Transverse colon (tissue), 4 donors: ENCODE data around the gene RAB1A. TPM values are rescaled to one million over a fixed set of nuclear protein-coding genes. Genes with fewer than 3 reads are reported as not detected.
"Not testable (repeated sequence)": the region's sequence is repeated elsewhere in the genome, so short reads cannot be mapped to it uniquely, and the experiment has no call there.

Experiments used
- DNase-seq: peaks from one replicate; pipeline ENCODE4 v3.0.0-alpha.2; 2019
- H3K27ac ChIP-seq, 4 donors: fragments of 200-600 bp; sonication (generic); 2 replicates each; pipeline ENCODE4 v1.5.1; 2016 to 2018; ENCODE audit warnings: inconsistent platforms in 4 of 4
- H3K27me3 ChIP-seq: fragments of 200-600 bp; sonication (generic); 2 replicates; pipeline ENCODE4 v1.5.1; 2017; ENCODE audit warnings: inconsistent platforms
- H3K36me3 ChIP-seq, 4 donors: fragments of 200-600 bp; sonication (generic); 2 replicates each; pipeline ENCODE4 v1.5.1; 2017 to 2019; ENCODE audit warnings: inconsistent platforms in 4 of 4
- H3K4me1 ChIP-seq, 4 donors: fragments of 200-600 bp; sonication (generic); 2 replicates each; pipeline ENCODE4 v1.5.1; 2017 to 2020; ENCODE audit warnings: inconsistent platforms in 4 of 4
- H3K4me3 ChIP-seq, 4 donors: fragments of 200-600 bp; sonication (generic); 1 replicate in 1 of 4; 2 replicates in 3 of 4; pipeline versions ENCODE4 v1.5.1 to v1.6.1; 2017 to 2019; ENCODE audit warnings: inconsistent platforms in 4 of 4
- H3K9me3 ChIP-seq, 2 donors: fragments of 200-600 bp; sonication (generic); 2 replicates each; pipeline ENCODE4 v1.5.1; 2017 to 2019; ENCODE audit warnings: inconsistent platforms in 2 of 2
- CTCF ChIP-seq, 5 experiments: fragments of 200-600 bp in 3 of 5; fragments of 450-650 bp in 2 of 5; sonication (generic) in 3 of 5; IDR thresholded peaks; 1 replicate in 2 of 5; 2 replicates in 3 of 5; pipeline ENCODE4 v1.5.1; 2016 to 2017; ENCODE audit warnings: antibody characterized with exemption in 5 of 5, inconsistent platforms in 3 of 5, mild to moderate bottlenecking in 2 of 5, moderate library complexity in 1 of 5
- EP300 ChIP-seq: sonication (generic); formaldehyde crosslinking; IDR thresholded peaks from one replicate; pipeline ENCODE4 v1.6.1; 2017; ENCODE audit warnings: antibody characterized with exemption, low read depth
- POLR2A ChIP-seq: fragments of 450-650 bp; IDR thresholded peaks from one replicate; pipeline ENCODE4 v1.6.1; 2016; ENCODE audit warnings: antibody characterized with exemption, mild to moderate bottlenecking, moderate library complexity
- POLR2AphosphoS5 ChIP-seq, 3 donors: sonication (generic); formaldehyde crosslinking; IDR thresholded peaks; one replicate each; pipeline ENCODE4 v1.6.1; 2016; ENCODE audit warnings: antibody characterized with exemption in 3 of 3
- WGBS, 2 donors: methylation state at CpG; one replicate each; pipeline ENCODE4 v1.1.5; 2018; ENCODE audit warnings: low coverage in 1 of 2; 5-methylcytosine and 5-hydroxymethylcytosine counted together
- in situ Hi-C, 4 donors: fragments of 200-750 bp; cut with MboI; loops; one replicate each; pipeline versions ENCODE4 v1.15.0 to v1.15.1; 2017; ENCODE audit warnings: low sequenced_read_pairs in 3 of 4, low pct_ligation_motif_present in 1 of 4, low pct_unique_long_range_greater_than_20kb in 1 of 4
- intact Hi-C: fragments of 100-400 bp; cut with DNase I; formaldehyde crosslinking; loops from one replicate; pipeline ENCODE4 v1.15.1; 2023; ENCODE audit warnings: low total_unique reads
- total RNA-seq, 4 donors: library from RNA; depleted of rRNA; stranded (reverse); fragments of >200 nt; gene quantifications; one replicate each; pipeline ENCODE4 v1.1.0, GENCODE V29; 2016

Gene RAB1A
- total RNA-seq, 4 donors from 2014 or later, result 16.9 to 98.3 (median 55.0) TPM

GRCh38 chr2:65137197-65137775 is 7.4 kb upstream of the RAB1A start:
- H3K27me3 ChIP-seq, result no peaks in the 10 kb centered on the region
- intact Hi-C loops (no loop called here), in situ Hi-C loops (no loop called here)
- WGBS, 2 donors, result 83 to 96% methylated on average over 2 of the region's 2 CpGs
- TF ChIP-seq EP300 (no peak), CTCF (IDR thresholded peaks at IDR 0.05) (no peak), POLR2A (no peak), POLR2AphosphoS5 (IDR thresholded peaks at IDR 0.05) (no peak)
- H3K4me1 ChIP-seq, result peaks cover 0 to 6% (median 0%) of the 10 kb centered on the region in 4 donors
- H3K36me3 ChIP-seq, result no peaks in the 10 kb centered on the region
- H3K27ac ChIP-seq, result no peak overlapping the region
- no peak for DNase-seq
- no peak overlapping the region for H3K4me3 ChIP-seq
- no peaks in the 10 kb centered on the region for H3K9me3 ChIP-seq

GRCh38 chr2:65136253-65136652 is 6.3 kb upstream of the RAB1A start:
- no peak for TF ChIP-seq POLR2A
- no peak for TF ChIP-seq CTCF (IDR thresholded peaks at IDR 0.05)
- no peak for TF ChIP-seq EP300
- H3K27ac ChIP-seq, result no peak overlapping the region
- in situ Hi-C loops, result no loop called here
- H3K9me3 ChIP-seq, result no peaks in the 10 kb centered on the region
- peaks cover 0 to 2% (median under 1%) of the 10 kb centered on the region in 4 donors for H3K4me1 ChIP-seq
- H3K36me3 ChIP-seq, result no peaks in the 10 kb centered on the region
- WGBS, 2 donors, result 82% methylated on average over 1 of the region's 1 CpG; no CpG with 5 or more reads in 1 of the 2 donors
- DNase-seq, result no peak
- no peak overlapping the region for H3K4me3 ChIP-seq
- intact Hi-C loops, result no loop called here
- no peaks in the 10 kb centered on the region for H3K27me3 ChIP-seq

- Histone ChIP-seq H3K4me3 (no peak overlapping the region), H3K9me3 (no peaks in the 10 kb centered on the region), H3K27ac (no peak overlapping the region), H3K27me3 (no peaks in the 10 kb centered on the region), H3K4me1 (peaks cover 3 to 8% (median 6%) of the 10 kb centered on the region in 4 donors), H3K36me3 (no peaks in the 10 kb centered on the region)
- in situ Hi-C loops, result no loop called here
- TF ChIP-seq POLR2AphosphoS5 (IDR thresholded peaks at IDR 0.05), result no peak
- no peak for TF ChIP-seq CTCF (IDR thresholded peaks at IDR 0.05)
- TF ChIP-seq EP300, result no peak
- TF ChIP-seq POLR2A, result no peak
- DNase-seq, result no peak
- WGBS, 2 donors, result 92 to 93% methylated on average over 5 to 7 of the region's 7 CpGs
- intact Hi-C loops, result no loop called here
Measured at GRCh38 chr2:65134158-65134557, 4.3 kb upstream of the RAB1A start.

GRCh38 chr2:65133626-65134025 is 3.7 kb upstream of the RAB1A start:
- Histone ChIP-seq H3K36me3 (no peaks in the 10 kb centered on the region), H3K4me1 (peaks cover 4 to 9% (median 7%) of the 10 kb centered on the region in 4 donors), H3K9me3 (no peaks in the 10 kb centered on the region), H3K27ac (no peak overlapping the region), H3K27me3 (no peaks in the 10 kb centered on the region), H3K4me3 (no peak overlapping the region)
- TF ChIP-seq CTCF (IDR thresholded peaks at IDR 0.05), result no peak
- no peak for TF ChIP-seq POLR2A
- no peak for TF ChIP-seq EP300
- in situ Hi-C loops (no loop called here), intact Hi-C loops (no loop called here)
- 65 to 70% methylated on average over 4 of the region's 4 CpGs for WGBS, 2 donors
- DNase-seq, result no peak

- H3K4me3 ChIP-seq, intact Hi-C loops, H3K9me3 ChIP-seq, H3K27ac ChIP-seq, H3K36me3 ChIP-seq, in situ Hi-C loops, DNase-seq, H3K27me3 ChIP-seq: not testable (repeated sequence)
- 83 to 95% methylated on average over 8 to 15 of the region's 15 CpGs for WGBS, 2 donors
- H3K4me1 ChIP-seq, result peaks cover 5 to 16% (median 13%) of the 10 kb centered on the region in 4 donors
Measured at GRCh38 chr2:65132930-65133329, 3.0 kb upstream of the RAB1A start.
